Measurements from ENCODE around the gene KCTD10.

The KCTD10 gene

DNA sequence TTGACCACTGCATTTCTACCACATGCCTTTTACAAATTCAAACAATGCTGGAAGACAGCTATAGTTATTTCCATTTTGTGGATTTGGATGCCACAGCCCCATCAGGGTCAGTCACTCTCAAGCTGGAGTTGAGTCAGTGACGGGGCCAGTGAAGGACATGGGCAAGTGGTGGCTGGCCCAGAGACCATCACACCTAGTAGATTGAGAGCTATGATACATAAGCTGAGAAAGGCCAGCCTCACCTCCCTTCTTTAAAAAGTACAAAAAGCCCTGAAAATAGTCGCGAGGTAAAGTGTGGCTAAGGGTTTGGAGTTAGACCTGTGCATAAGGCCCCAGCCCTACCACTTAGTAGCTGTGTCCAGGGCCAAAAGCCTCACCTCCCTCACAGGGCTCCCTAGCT, 4.1 kb downstream of the KCTD10 start:
- no peak for DNase-seq (ENCODE audit: low read depth)

- DNase-seq (ENCODE audit: low read depth) = no peak
Measured at GRCh38 chr12:109469517-109469916, 7.6 kb downstream of the KCTD10 start.

DNA sequence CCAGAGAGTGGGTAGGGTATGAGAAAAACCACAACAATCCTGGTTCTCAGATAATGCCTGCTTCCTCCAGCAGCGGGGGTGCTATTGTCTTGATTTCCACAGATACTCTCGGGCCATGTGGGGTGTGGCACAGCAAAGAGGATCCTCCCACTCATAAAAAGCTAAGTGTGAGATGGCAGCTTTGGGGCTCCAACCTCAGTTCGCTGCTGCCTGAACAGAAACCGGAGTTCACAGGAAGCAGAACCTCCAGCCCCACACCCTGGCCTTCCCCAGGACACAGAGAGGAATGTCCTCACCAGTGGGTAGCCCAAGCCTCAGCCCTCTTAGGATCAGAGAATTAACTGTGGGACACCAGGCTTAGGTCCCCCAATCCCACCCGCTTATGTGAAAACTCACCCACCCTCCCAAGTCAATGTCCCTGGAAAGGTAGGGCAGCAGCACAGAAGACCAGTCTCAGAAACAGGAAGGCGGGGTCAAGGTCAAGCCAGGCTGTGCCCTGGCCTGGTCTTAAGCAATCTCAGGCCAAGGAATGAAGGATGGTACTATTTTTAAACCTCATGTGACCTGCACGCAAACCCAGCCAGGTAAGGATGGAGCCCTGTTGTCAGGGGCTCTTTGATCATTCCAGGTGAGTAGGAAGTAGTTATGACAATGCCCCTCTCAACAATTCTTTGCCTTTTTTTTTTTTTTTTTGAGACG, 9.0 kb downstream of the KCTD10 start:
- no peak for DNase-seq (ENCODE audit: low read depth)

DNA sequence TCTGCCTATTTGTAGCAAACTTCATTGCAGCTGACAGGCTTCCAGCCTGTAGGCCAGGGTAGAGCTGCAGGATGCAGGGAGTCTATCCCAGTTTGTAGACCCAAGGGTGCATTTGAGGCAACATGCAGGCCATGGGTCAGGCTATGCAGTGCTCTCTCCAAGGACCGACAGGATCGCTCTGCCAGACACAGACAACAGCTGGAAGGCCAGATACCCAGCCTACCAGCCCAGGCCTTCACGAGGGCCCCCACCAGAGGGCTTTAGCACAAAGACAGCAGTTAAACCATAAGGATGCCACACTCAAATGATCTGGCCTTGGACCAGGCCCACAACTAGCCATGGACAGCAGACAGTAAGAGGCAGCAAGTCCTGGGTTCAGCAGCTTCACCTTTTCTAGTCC, 10.3 kb downstream of the KCTD10 start:
- DNase-seq (ENCODE audit: low read depth) = no peak

GRCh38 chr12:109466305-109466704, 10.8 kb downstream of the KCTD10 start:
- DNase-seq (ENCODE audit: low read depth) = no peak

- DNase-seq (ENCODE audit: low read depth) = no peak
Measured at GRCh38 chr12:109464642-109465351, 12.3 kb downstream of the KCTD10 start.

DNA sequence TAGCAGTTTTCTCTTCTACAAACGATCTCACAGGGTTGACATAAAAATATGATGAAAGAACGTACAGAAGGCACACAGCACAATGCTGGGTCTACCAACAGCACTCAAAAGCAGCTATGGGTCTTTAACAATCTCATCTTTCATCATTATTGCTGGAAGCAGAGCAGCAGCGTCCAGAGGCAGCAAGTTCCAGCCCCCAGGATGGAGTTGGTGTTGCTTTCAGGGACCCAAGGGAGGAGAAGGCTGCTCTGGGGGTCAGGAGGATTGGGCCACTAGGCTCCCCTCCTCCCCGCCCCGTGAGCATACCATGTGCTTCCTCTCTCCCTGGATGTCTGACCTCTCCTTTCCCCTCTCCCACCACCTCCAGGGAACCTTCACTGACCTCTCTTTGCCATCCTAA, 13.3 kb downstream of the KCTD10 start:
- DNase-seq (ENCODE audit: low read depth) = no peak

GRCh38 chr12:109462868-109463692, 14.0 kb downstream of the KCTD10 start:
- peak; percentile 91 for DNase-seq (ENCODE audit: low read depth)

- DNase-seq (ENCODE audit: low read depth) = peak; percentile 84
Measured at GRCh38 chr12:109461846-109462756, 15.0 kb downstream of the KCTD10 start.

- no peak for DNase-seq (ENCODE audit: low read depth)
Measured at GRCh38 chr12:109461049-109461845, 15.9 kb downstream of the KCTD10 start.

DNA sequence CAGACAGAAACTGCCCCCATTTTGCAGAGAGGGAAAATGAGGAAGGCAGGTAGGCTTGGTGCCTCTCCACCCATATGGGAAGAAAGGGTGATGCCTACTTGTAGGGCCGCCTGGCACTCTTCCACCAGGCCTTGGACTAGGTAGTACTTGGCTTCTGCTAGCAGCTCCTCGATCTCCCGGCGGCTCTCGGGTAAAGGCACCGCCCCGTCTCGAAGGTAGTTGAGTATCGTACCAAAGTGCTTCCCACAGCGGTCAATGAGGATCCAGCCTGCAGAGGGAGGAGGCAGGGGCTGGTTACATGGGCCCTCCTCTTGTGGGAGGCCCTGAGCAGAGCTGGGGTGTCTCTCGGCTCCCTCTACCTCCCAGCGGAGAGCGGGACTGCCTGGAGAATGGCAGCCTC, 16.6 kb downstream of the KCTD10 start:
- no peak for DNase-seq (ENCODE audit: low read depth)

GRCh38 chr12:109459247-109459646, 17.9 kb downstream of the KCTD10 start:
- no peak for DNase-seq (ENCODE audit: low read depth)

DNA sequence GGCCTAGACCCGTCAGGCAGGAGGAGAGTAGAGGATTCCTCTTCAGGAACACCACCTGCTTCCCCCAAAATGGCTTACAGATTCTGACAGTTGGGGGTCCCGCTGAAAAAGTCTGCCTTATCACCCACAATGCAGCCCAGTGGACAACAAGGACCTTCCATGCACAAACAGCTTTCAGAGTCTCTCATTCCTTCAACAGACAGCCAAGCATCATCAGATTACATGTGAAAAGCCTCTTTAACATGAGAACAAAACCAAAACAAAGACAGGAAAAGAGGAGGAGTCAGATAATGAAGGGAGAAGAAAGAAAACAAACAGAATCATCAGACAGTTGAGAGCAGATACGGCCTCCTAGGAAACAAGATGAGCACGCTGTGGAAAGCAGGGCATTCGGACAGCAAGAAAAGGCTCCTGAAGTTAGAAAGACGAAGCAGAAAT, 18.3 kb downstream of the KCTD10 start:
- no peak for DNase-seq (ENCODE audit: low read depth)

DNA sequence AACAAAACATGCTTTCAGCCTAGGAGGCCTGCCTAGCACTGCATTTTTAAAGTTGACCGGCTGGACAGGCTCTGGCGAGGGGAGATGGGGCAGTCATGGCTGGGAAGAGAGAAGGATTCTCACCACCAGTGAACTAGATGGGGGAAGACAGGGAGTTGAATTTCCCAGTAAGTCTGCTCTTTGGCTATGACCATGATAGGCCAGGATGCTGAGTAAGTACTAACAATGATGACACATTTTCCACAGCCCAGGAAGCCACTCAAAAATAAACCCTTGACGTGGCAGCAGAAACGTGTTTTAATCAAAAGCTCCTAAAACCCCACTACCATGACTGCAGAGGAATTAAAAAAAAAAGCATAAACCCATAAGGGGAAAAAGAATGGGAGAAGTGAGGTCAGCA, 19.0 kb downstream of the KCTD10 start:
- DNase-seq (ENCODE audit: low read depth) = peak; percentile 67

GRCh38 chr12:109455706-109456105, 21.4 kb downstream of the KCTD10 start:
- DNase-seq (ENCODE audit: low read depth) = no peak

DNA sequence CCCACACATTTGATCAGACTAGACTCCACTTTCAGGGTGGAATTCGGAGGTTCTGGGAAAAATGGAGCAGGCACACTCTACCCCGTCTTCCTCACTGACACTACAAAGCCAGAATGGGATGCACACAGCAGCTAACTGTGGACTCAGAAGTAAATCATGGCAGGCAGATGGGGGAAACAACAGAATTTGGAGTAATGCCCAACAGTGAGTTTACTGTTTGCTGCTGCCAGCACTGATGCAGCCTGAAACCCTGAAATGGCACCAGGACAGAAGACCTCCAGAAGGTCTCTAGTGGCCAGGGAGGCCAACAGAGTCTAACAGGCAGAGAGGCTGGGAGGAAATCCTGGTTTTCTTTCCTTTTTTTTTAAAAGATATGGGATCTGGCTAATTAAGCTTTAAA, 24.6 kb downstream of the KCTD10 start:
- no peak for DNase-seq (ENCODE audit: low read depth)

GRCh38 chr12:109451400-109451799, 25.7 kb downstream of the KCTD10 start:
- no peak for DNase-seq (ENCODE audit: low read depth)

DNA sequence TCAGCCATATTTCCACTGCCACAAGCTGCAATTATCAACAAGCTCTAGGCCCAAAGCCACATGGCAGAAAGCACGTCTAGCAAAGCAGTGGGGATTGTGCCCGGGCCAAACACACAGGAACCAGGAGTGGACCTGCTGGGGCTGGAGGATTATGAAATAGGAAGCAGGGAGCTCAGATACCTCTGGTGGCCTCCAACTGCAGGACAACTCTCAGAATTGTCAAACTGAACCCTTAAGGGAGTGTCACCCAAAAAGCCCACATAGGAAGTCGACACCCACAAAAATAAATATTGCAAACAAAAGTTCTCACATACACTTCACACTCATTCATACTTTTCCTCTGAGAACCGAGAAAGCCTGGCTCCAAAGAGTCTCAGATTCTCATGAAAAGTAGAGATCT, 26.1 kb downstream of the KCTD10 start:
- no peak for DNase-seq (ENCODE audit: low read depth)

- DNase-seq (ENCODE audit: low read depth) = no peak
Measured at GRCh38 chr12:109449845-109450532, 27.1 kb downstream of the KCTD10 start.

DNA sequence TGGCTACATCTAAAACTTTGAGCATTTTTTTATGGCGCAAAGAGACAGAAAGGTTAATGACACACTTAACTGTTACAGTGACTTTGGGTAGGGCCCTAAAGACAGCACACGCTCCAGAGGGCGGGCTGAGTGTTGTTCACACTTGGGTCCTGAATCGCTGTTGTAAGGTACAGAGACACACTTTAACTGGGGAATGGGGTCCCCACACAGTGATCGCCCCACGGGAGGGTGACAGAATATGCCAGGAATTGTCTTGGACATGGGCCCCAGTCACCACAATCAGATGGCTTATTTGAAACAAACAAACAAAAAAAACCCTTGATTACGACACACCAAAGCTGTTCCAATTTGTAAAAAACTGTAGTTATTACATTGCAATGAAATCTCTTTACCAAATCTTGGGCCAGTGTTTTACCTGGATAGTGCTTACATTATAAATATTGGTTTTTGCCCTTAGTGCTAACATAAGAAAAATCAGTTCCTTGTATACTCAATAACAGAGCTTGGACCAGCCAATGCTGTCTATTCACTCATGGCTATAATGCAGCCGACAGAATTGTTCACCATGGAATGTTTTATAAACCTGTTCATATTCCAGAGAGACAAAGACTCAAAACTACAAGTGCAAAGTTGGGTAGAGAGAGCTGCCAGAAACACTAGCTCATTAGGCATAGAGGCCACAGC, 28.3 kb downstream of the KCTD10 start:
- DNase-seq (ENCODE audit: low read depth) = no peak
